Calu3 (cell line): ENCODE results near the gene DPF3. TPM values are rescaled to one million over a fixed set of nuclear protein-coding genes. Genes with fewer than 3 reads are reported as not detected.

Source experiments
- BruUV-seq: library from RNA; stranded (reverse); fragments of 400-500 nt; replicated peaks from 2 replicates; lab custom pipeline; 2021; lab: Mats Ljungman, UMichigan
- CTCF ChIA-PET: fragments of 300-600 bp; sonication (Branson Sonifier 250); formaldehyde crosslinking; loops from one replicate; lab custom pipeline; 2022; ENCODE audit warnings: antibody characterized with exemption; lab: Charles Lee
- DNase-seq: peaks from one replicate; pipeline ENCODE4 v3.0.0; 2022
- H3K27ac Mint-ChIP-seq: one replicate; pipeline ENCODE4 v1.8.0; 2022; ENCODE audit warnings: mixed read lengths; ENCODE audit not compliant: unreplicated experiment
- H3K27me3 Mint-ChIP-seq: one replicate; pipeline ENCODE4 v1.8.0; 2022; ENCODE audit warnings: mixed read lengths; ENCODE audit not compliant: unreplicated experiment
- H3K36me3 Mint-ChIP-seq: one replicate; pipeline ENCODE4 v1.8.0; 2022; ENCODE audit warnings: mild to moderate bottlenecking, moderate library complexity, mixed read lengths; ENCODE audit not compliant: insufficient read depth, unreplicated experiment
- H3K4me1 Mint-ChIP-seq: one replicate; pipeline ENCODE4 v1.8.0; 2022; ENCODE audit warnings: mild to moderate bottlenecking, low read depth, mixed read lengths; ENCODE audit not compliant: unreplicated experiment
- H3K4me3 Mint-ChIP-seq: one replicate; pipeline ENCODE4 v1.8.0; 2022; ENCODE audit warnings: mild to moderate bottlenecking, low read depth, moderate library complexity, mixed read lengths; ENCODE audit not compliant: unreplicated experiment
- H3K9me3 Mint-ChIP-seq: one replicate; pipeline ENCODE4 v1.8.0; 2022; ENCODE audit warnings: low read depth, mixed read lengths; ENCODE audit not compliant: unreplicated experiment
- intact Hi-C: fragments of 100-400 bp; cut with micrococcal nuclease; formaldehyde crosslinking; loops from one replicate; pipeline ENCODE4 v1.10.0; 2022; ENCODE audit not compliant: unreplicated experiment
- total RNA-seq: library from RNA; stranded (reverse); gene quantifications from 2 replicates; pipeline ENCODE4 v1.2.3, GENCODE V29; 2022
- TF ChIP-seq, protein P1 (sequence below): fragments of 200-600 bp; IDR thresholded peaks from one replicate; pipeline ENCODE4 v1.8.0; 2022; ENCODE audit warnings: antibody characterized with exemption; ENCODE audit not compliant: unreplicated experiment

DPF3 gene
- total RNA-seq, 1 experiment from 2014 or later, result 9.6 TPM

DNA sequence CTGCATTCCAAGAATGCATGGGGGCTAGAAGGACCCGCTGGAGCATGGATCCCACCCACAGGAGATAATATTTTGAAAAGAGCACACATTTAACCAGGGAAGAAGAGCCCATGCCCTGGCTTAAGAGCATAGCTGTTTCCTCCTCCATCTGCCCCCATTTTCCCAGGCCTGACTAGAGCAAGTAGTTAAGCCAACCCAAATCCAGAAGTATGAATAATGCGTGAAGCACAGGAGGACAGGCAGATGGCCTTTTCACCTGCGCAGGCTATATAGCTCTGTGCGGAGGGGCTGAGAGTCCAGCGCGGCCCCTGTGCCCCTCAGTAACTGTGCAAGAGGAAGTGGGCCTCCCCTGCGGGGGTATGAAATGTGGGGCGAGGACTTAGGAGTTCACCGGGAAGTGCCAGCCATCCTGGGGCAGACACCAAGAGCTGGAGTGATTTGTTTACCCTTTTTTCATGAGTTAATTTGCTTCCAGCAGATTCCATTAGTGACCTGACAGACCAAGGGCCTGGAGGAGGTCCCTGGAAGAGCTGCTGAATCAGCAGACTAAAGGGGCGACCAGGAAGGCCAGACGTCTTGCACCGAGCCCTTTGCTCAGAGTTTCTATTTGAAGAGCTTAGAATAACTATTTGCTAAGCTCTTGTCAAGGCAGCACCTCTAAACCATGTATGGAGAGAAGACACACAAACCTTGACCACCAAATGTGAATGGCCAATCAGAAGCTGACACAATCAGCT, 37.2 kb downstream of the DPF3 start:
- CTCF ChIA-PET, result interaction anchor here (0.5 kb wide), 1 partner anchor 42 kb away, joined by 3 read pairs; no protein-coding TSS in a partner anchor
- no peak overlapping the region for H3K27ac Mint-ChIP-seq
- no peaks in the 10 kb centered on the region for H3K9me3 Mint-ChIP-seq
- no peak overlapping the region for H3K4me3 Mint-ChIP-seq
- TF ChIP-seq, protein P1, sequence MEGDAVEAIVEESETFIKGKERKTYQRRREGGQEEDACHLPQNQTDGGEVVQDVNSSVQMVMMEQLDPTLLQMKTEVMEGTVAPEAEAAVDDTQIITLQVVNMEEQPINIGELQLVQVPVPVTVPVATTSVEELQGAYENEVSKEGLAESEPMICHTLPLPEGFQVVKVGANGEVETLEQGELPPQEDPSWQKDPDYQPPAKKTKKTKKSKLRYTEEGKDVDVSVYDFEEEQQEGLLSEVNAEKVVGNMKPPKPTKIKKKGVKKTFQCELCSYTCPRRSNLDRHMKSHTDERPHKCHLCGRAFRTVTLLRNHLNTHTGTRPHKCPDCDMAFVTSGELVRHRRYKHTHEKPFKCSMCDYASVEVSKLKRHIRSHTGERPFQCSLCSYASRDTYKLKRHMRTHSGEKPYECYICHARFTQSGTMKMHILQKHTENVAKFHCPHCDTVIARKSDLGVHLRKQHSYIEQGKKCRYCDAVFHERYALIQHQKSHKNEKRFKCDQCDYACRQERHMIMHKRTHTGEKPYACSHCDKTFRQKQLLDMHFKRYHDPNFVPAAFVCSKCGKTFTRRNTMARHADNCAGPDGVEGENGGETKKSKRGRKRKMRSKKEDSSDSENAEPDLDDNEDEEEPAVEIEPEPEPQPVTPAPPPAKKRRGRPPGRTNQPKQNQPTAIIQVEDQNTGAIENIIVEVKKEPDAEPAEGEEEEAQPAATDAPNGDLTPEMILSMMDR, result no peak
- no TSS peak for BruUV-seq
- H3K36me3 Mint-ChIP-seq, result no peaks in the 10 kb centered on the region
- peaks cover 13% of the 10 kb centered on the region for H3K4me1 Mint-ChIP-seq
- no peak for DNase-seq
- peaks cover under 1% of the 10 kb centered on the region for H3K27me3 Mint-ChIP-seq
- intact Hi-C loops, result no loop called here

DNA sequence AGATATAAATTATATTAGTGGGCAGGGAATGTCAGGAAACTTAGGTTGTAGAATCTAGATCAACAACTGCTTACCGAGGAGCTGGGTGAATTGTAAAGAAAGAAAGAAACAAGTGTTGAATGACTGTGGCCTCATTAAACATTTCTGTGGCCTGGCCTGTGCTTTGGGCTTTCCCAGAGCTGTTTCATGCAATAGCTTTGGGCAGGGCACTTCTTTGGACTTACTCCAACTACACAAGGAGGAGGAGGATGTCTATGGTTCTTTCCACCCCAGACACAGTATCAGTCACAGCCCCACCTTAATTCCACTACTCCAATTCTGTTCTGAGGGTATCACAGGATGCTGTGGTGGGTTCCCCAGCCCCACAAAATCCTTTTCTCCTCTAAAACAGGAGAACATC, 38.0 kb downstream of the DPF3 start:
- Mint-ChIP-seq H3K4me1 (peaks cover 13% of the 10 kb centered on the region), H3K9me3 (no peaks in the 10 kb centered on the region), H3K36me3 (no peaks in the 10 kb centered on the region), H3K27ac (no peak overlapping the region), H3K27me3 (no peaks in the 10 kb centered on the region), H3K4me3 (no peak overlapping the region)
- CTCF ChIA-PET, result interaction anchor here (0.5 kb wide), 1 partner anchor 41 kb away, joined by 3 read pairs; no protein-coding TSS in a partner anchor
- intact Hi-C loops, result no loop called here
- BruUV-seq, result no TSS peak
- TF ChIP-seq, protein P1, result no peak
- DNase-seq, result no peak

DNA sequence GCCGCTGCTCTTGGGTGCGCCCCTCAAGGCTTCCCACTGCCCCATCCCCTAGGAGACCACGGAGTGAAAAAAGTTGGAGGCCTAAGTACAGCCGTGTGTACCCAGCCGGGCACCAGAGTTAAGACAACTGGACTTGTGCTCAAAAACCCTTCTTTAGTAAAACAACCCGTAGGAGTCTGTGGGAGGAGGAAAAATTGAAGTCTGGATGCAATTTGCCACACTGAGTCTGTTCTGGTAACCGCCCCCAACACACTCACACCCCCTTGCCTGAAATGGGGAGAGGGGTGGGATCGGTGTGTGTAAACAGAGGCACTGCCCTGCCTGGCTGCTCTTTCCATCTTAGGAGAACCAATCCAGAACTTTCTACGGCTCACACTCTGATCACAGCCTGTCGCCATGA, 41.7 kb downstream of the DPF3 start:
- Mint-ChIP-seq H3K9me3 (no peaks in the 10 kb centered on the region), H3K4me1 (peaks cover 20% of the 10 kb centered on the region), H3K27ac (no peak overlapping the region), H3K27me3 (no peaks in the 10 kb centered on the region), H3K36me3 (no peaks in the 10 kb centered on the region), H3K4me3 (no peak overlapping the region)
- intact Hi-C loops, result no loop called here
- DNase-seq, result no peak
- CTCF ChIA-PET, result no interaction called here
- BruUV-seq, result no TSS peak
- TF ChIP-seq, protein P1, result no peak

DNA sequence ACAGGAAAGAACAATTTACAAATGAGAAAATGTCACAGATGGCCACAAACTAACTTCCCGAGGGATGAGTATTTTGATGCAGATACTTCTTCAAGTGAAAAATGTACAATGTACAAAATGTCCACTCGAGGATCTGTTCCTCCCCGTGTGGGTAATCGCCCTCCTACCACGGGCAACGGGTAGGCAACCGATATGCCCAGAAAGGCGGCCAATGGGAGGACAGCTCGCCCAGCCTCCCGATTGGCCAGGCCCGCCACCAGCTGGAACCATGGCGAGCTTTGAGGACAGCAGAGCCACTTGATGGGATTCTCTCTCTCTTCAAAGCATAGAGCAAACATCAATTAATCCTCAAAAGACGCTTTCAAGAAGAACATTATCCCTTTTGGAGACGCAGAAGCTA, 42.3 kb downstream of the DPF3 start:
- CTCF ChIA-PET, result no interaction called here
- intact Hi-C loops, result no loop called here
- no peaks in the 10 kb centered on the region for H3K9me3 Mint-ChIP-seq
- DNase-seq, result no peak
- H3K4me1 Mint-ChIP-seq, result peaks cover 20% of the 10 kb centered on the region
- peaks cover 3% of the 10 kb centered on the region for H3K36me3 Mint-ChIP-seq
- no peaks in the 10 kb centered on the region for H3K27me3 Mint-ChIP-seq
- no peak overlapping the region for H3K27ac Mint-ChIP-seq
- H3K4me3 Mint-ChIP-seq, result no peak overlapping the region
- no TSS peak for BruUV-seq
- TF ChIP-seq, protein P1, result no peak
